HepG2 (cell line): ENCODE results near the gene NTN3. TPM values are rescaled to one million over a fixed set of nuclear protein-coding genes. Genes with fewer than 3 reads are reported as not detected.

Experiments
- ATAC-seq: fragments of 200-7000 bp; cut with Tn5 transposase; 3 replicates; pipeline ENCODE4 v1.9.1; 2020; ENCODE audit warnings: mild to moderate bottlenecking, moderate library complexity
- BruUV-seq: library from RNA; stranded (reverse); fragments of 400-500 nt; replicated peaks from 2 replicates; lab custom pipeline; 2021; lab: Mats Ljungman, UMichigan
- CTCF ChIA-PET: fragments of 300-600 bp; formaldehyde crosslinking; extraction: SDS; loops from one replicate; lab custom pipeline; 2021; ENCODE audit warnings: low total read pairs, inconsistent platforms, low intra/inter-chr PET ratio; lab: Yijun Ruan, JAX
- POLR2A ChIA-PET: fragments of 350-600 bp; sonication (Branson Sonifier 250); formaldehyde crosslinking; loops from one replicate; lab custom pipeline; 2020; ENCODE audit warnings: antibody characterized with exemption, inconsistent platforms; lab: Yijun Ruan, JAX
- DNase-seq: peaks from one replicate; pipeline ENCODE4 v3.0.0-alpha.2; 2015; ENCODE audit warnings: low spot score
- FAIRE-seq: peaks from 3 replicates; lab custom pipeline; 2011; peaks lifted over from hg19 to GRCh38; lab: Jason Lieb, UNC
- H2AFZ ChIP-seq: one replicate; pipeline ENCODE4 v1.6.1; 2011; ENCODE audit warnings: low read length, inconsistent platforms
- H3K27ac ChIP-seq: fragments of 300-600 bp; 3 replicates; pipeline ENCODE4 v1.8.0; 2011; ENCODE audit warnings: mixed run types, mild to moderate bottlenecking, mixed read lengths, low read length, inconsistent platforms; ENCODE audit not compliant: insufficient read depth; ENCODE audit errors: extremely low read length
- H3K27me3 ChIP-seq, 2 experiments: fragments of 200-600 bp in 1 of 2; 2 replicates in 1 of 2; 3 replicates in 1 of 2; pipeline versions ENCODE4 v1.6.0 to v1.8.0; 2011; ENCODE audit warnings: low read length in 2 of 2, mild to moderate bottlenecking in 2 of 2, moderate library complexity in 2 of 2, inconsistent platforms in 1 of 2; ENCODE audit not compliant: insufficient read depth in 2 of 2, control insufficient read depth in 1 of 2
- H3K36me3 ChIP-seq, 2 experiments: fragments of 200-600 bp in 1 of 2; replicated peaks in 1 of 2; 2 replicates in 1 of 2; 3 replicates in 1 of 2; pipeline versions ENCODE4 v1.5.1 to v1.8.0; 2011; ENCODE audit warnings: low read length in 2 of 2, inconsistent platforms in 1 of 2; ENCODE audit not compliant: insufficient read depth in 2 of 2, control insufficient read depth in 1 of 2
- H3K4me1 ChIP-seq: 2 replicates; pipeline ENCODE4 v1.5.1; 2012; ENCODE audit warnings: low read length, inconsistent platforms; ENCODE audit not compliant: insufficient read depth
- H3K4me2 ChIP-seq: 2 replicates; pipeline ENCODE4 v1.6.0; 2011; ENCODE audit warnings: low read depth, low read length, inconsistent platforms
- H3K4me3 ChIP-seq, 3 experiments: fragments of 200-600 bp in 1 of 3; sonication (generic), shearing (Covaris generic) in 1 of 3; replicated peaks in 1 of 3; 2 replicates each; pipeline ENCODE4 v1.5.1; 2011 to 2016; ENCODE audit warnings: low read length in 3 of 3, inconsistent platforms in 2 of 3, low read depth in 2 of 3, mild to moderate bottlenecking in 2 of 3, control low read depth in 1 of 3, mixed read lengths in 1 of 3; ENCODE audit not compliant: insufficient read depth in 1 of 3
- H3K79me2 ChIP-seq: one replicate; pipeline ENCODE4 v1.6.1; 2011; ENCODE audit warnings: low read length, inconsistent platforms; ENCODE audit not compliant: insufficient read depth
- H3K9ac ChIP-seq: 2 replicates; pipeline ENCODE4 v1.6.0; 2011; ENCODE audit warnings: mild to moderate bottlenecking, low read depth, low read length, inconsistent platforms; ENCODE audit not compliant: insufficient read depth
- H3K9me3 ChIP-seq: 2 replicates; pipeline ENCODE4 v1.5.1; 2012; ENCODE audit warnings: mild to moderate bottlenecking, low read length
- H4K20me1 ChIP-seq: 2 replicates; pipeline ENCODE4 v1.6.0; 2011; ENCODE audit warnings: inconsistent platforms, mild to moderate bottlenecking, low read length, moderate library complexity; ENCODE audit not compliant: insufficient read depth
- ATF7-NPFF ChIP-seq: sonication (generic); formaldehyde crosslinking; IDR thresholded peaks from 2 replicates; pipeline ENCODE4 v1.8.1; 2023; ENCODE audit warnings: mild to moderate bottlenecking, low read depth, missing genetic modification reagents, moderate library complexity
- BRD4 ChIP-seq: sonication (generic); formaldehyde crosslinking; IDR thresholded peaks from 2 replicates; pipeline ENCODE4 v1.4.0; 2020; ENCODE audit warnings: missing genetic modification reagents
- ESRRA ChIP-seq: sonication (generic); formaldehyde crosslinking; IDR thresholded peaks from 2 replicates; pipeline ENCODE4 v1.5.1; 2020; ENCODE audit warnings: mild to moderate bottlenecking, low read depth, missing genetic modification reagents
- FOXA3 ChIP-seq: IDR thresholded peaks from 2 replicates; pipeline ENCODE4 v1.6.1; 2016; ENCODE audit warnings: missing genetic modification reagents, missing compliant biosample characterization
- GABPB1 ChIP-seq: IDR thresholded peaks from 2 replicates; pipeline ENCODE4 v1.6.1; 2016; ENCODE audit warnings: mild to moderate bottlenecking, missing genetic modification reagents, moderate library complexity, missing compliant biosample characterization
- GATAD1 ChIP-seq: IDR thresholded peaks from 2 replicates; pipeline ENCODE4 v1.6.1; 2016; ENCODE audit warnings: missing genetic modification reagents, missing compliant biosample characterization
- GLI4 ChIP-seq: sonication (generic); formaldehyde crosslinking; IDR thresholded peaks from 2 replicates; pipeline ENCODE4 v1.5.1; 2020; ENCODE audit warnings: missing genetic modification reagents, mild to moderate bottlenecking, moderate library complexity, borderline replicate concordance
- NFE2L1 ChIP-seq: sonication (generic); formaldehyde crosslinking; IDR thresholded peaks from 2 replicates; pipeline ENCODE4 v1.4.0; 2020; ENCODE audit warnings: missing genetic modification reagents, mild to moderate bottlenecking, borderline replicate concordance
- NFIC ChIP-seq: IDR thresholded peaks from 2 replicates; pipeline ENCODE4 v1.6.1; 2012; ENCODE audit warnings: mild to moderate bottlenecking, low read length, inconsistent platforms
- RCOR2 ChIP-seq: IDR thresholded peaks from 2 replicates; pipeline ENCODE4 v1.6.1; 2016; ENCODE audit warnings: missing biosample characterization, missing genetic modification reagents
- SMC3 ChIP-seq: IDR thresholded peaks from 2 replicates; pipeline ENCODE4 v1.6.1; 2011; ENCODE audit warnings: low read length, improper control_type of control experiment
- SPEN ChIP-seq: sonication (generic); formaldehyde crosslinking; IDR thresholded peaks from 2 replicates; pipeline ENCODE4 v1.5.1; 2020; ENCODE audit warnings: low read depth, mild to moderate bottlenecking, missing genetic modification reagents
- THAP11 ChIP-seq: IDR thresholded peaks from 2 replicates; pipeline ENCODE4 v1.6.1; 2016; ENCODE audit warnings: missing biosample characterization, missing genetic modification reagents
- ZNF282 ChIP-seq: fragments of 450-650 bp; IDR thresholded peaks from 2 replicates; pipeline ENCODE4 v1.6.1; 2018; ENCODE audit not compliant: partially characterized antibody
- ZNF432 ChIP-seq: sonication (generic); formaldehyde crosslinking; IDR thresholded peaks from 2 replicates; pipeline ENCODE4 v1.5.0; 2020; ENCODE audit warnings: missing genetic modification reagents, mild to moderate bottlenecking, borderline replicate concordance
- ZNF501 ChIP-seq: sonication (generic); formaldehyde crosslinking; IDR thresholded peaks from 2 replicates; pipeline ENCODE4 v1.5.1; 2020; ENCODE audit warnings: mild to moderate bottlenecking, moderate library complexity, missing genetic modification reagents
- ZNF556 ChIP-seq: sonication (generic); formaldehyde crosslinking; IDR thresholded peaks from 2 replicates; pipeline ENCODE4 v1.4.0; 2020; ENCODE audit warnings: mild to moderate bottlenecking, missing genetic modification reagents, borderline replicate concordance
- ZNF572 ChIP-seq: sonication (generic); formaldehyde crosslinking; IDR thresholded peaks from 2 replicates; pipeline ENCODE4 v1.5.1; 2020; ENCODE audit warnings: mild to moderate bottlenecking, missing genetic modification reagents
- ZNF639 ChIP-seq: conservative IDR thresholded peaks from 2 replicates; pipeline ENCODE4 v1.6.1; 2018; ENCODE audit warnings: missing genetic modification reagents
- WGBS: methylation state at CpG from one replicate; pipeline ENCODE4 v1.1.6; 2017; ENCODE audit warnings: low lambda C conversion rate; 5-methylcytosine and 5-hydroxymethylcytosine counted together
- in situ Hi-C: cut with HindIII; loops from 2 replicates; pipeline ENCODE4 v1.10.0; 2017; ENCODE audit warnings: low pct_unique_long_range_greater_than_20kb; ENCODE audit not compliant: extremely low pct_ligation_motif_present
- intact Hi-C: fragments of 100-400 bp; cut with micrococcal nuclease; formaldehyde crosslinking; loops from one replicate; pipeline ENCODE4 v1.10.0; 2022; ENCODE audit not compliant: unreplicated experiment
- polyA plus RNA-seq, 8 experiments: library from polyadenylated mRNA; depleted of rRNA in 3 of 8; stranded (reverse) in 7 of 8; unstranded in 1 of 8; fragments of >200 nt; fragmentation: Illumina TruSeq in 4 of 8; extraction: Trizol in 4 of 8; gene quantifications; 2 replicates each; pipeline versions ENCODE4 v1.2.1 to v1.2.3, GENCODE V29; 2011 to 2016; ENCODE audit warnings: low read depth in 4 of 8, missing spikeins in 1 of 8, mixed read lengths in 1 of 8; ENCODE audit not compliant: insufficient read depth in 1 of 8
- total RNA-seq, 5 experiments: library from RNA; depleted of rRNA; stranded (reverse); fragments of >200 nt; fragmentation: Illumina TruSeq; extraction: Trizol; gene quantifications; 2 replicates each; pipeline ENCODE4 v1.2.3, GENCODE V29; 2016; ENCODE audit warnings: low read depth in 1 of 5
- TF ChIP-seq, protein P1 (sequence below): sonication (generic); formaldehyde crosslinking; IDR thresholded peaks from 2 replicates; pipeline ENCODE4 v1.4.0; 2020; ENCODE audit warnings: missing genetic modification reagents
- TF ChIP-seq, protein P2 (sequence below): sonication (generic); formaldehyde crosslinking; conservative IDR thresholded peaks from 2 replicates; pipeline ENCODE4 v1.8.1; 2023; ENCODE audit warnings: missing genetic modification reagents

Gene NTN3
- total and polyA plus RNA-seq, 2 of the 13 experiments (the other 11 are each of a cell fraction or from before 2014, with no cell fraction given): 0.09 to 0.20 TPM

DNA sequence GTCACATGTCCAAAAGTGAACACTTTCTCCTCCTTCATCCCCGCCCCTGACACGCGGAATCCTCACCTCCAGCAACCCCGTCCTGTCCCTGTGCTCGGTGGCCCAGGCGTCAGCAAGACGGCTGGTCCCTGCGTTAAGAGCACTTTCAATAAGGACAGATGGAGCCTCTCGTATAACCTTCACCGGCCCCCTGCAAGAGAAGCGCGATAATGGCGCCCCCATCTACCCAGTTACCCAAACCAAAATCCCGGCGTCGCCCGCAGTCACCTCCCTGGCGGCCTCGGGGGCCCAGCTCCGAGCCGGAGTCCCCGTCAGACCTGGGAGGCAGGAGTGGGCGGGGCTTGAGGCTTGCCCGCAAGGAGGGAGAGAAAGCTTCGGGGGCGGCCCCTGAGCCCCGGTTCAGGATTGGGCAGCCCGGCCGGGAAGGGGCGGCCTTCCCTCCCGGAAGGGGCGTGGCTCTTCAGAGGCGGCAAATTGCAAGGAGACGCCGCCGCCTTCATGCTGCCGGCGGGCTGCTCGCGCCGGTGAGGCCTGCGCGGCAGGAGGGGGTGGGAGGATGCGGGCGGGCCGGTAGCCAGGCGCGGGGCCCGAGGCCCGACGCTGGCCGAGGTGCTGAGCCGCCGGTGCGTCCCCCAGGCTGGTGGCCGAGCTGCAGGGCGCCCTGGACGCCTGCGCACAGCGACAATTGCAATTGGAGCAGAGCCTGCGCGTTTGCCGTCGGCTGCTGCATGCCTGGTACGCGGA, 11.3 kb upstream of the NTN3 start, which contains the start of gene TEDC2:
TSS of gene TEDC2 (plus strand) at position 463 of the 744 bp plus-strand sequence. CDS start at position 499, 36 bp downstream.
- H3K79me2 ChIP-seq: no peaks in the 10 kb centered on the region
- WGBS: 0% methylated on average over 20 of the region's 66 CpGs
- peak within 1 kb of the TSS; percentile 78 for H3K27ac ChIP-seq
- H3K9me3 ChIP-seq: no peaks in the 10 kb centered on the region
- H3K4me1 ChIP-seq: peaks cover 24% of the 10 kb centered on the region
- ChIA-PET POLR2A (interaction anchor here (0.6 to 1.7 kb wide), 8 partner anchors 9 to 65 kb away, joined by 3 to 9 read pairs (median 4); partner anchors contain the start of genes NTN3 and TBC1D24), CTCF (no interaction called here)
- H4K20me1 ChIP-seq: no peaks in the 10 kb centered on the region
- H3K4me2 ChIP-seq: peak within 1 kb of the TSS; percentile 98
- peak within 1 kb of the TSS; percentile 72 for H3K9ac ChIP-seq
- DNase-seq (peak; percentile 92), ATAC-seq (peak; percentile 91), FAIRE-seq (peak; percentile 4)
- H3K27me3 ChIP-seq: no peaks in the 10 kb centered on the region
- BruUV-seq: no TSS peak
- H3K4me3 ChIP-seq: peak within 1 kb of the TSS; percentile 59 to 75 (median 65)
- H3K36me3 ChIP-seq: peaks cover 16 to 23% of the 10 kb centered on the region in 2 experiments; a peak in 4 of 5 replicates
- intact Hi-C loops (no loop called here), in situ Hi-C loops (no loop called here)
- H2AFZ ChIP-seq: no peak within 1 kb of the TSS
- peak; percentile 67; the same call in 1 of the 2 replicates for TF ChIP-seq THAP11 (CRISPR knock-in tag)
- TF ChIP-seq NFE2L1: no peak
- no peak for TF ChIP-seq GLI4 (CRISPR knock-in tag)
- peak; percentile 91 for TF ChIP-seq GABPB1
- no peak for TF ChIP-seq ZNF432 (CRISPR knock-in tag)
- TF ChIP-seq GATAD1: peak; percentile 88
- TF ChIP-seq SMC3: no peak
- TF ChIP-seq FOXA3: no peak
- no peak for TF ChIP-seq ATF7-NPFF (CRISPR knock-in tag)
- TF ChIP-seq ZNF572 (CRISPR knock-in tag): no peak; the same call in 1 of the 2 replicates
- no peak for TF ChIP-seq ZNF282
- no peak; the same call in 1 of the 2 replicates for TF ChIP-seq ZNF501 (CRISPR knock-in tag)
- peak; percentile 32; the same call in 1 of the 2 replicates for TF ChIP-seq SPEN (CRISPR knock-in tag)
- TF ChIP-seq ZNF639 (CRISPR knock-in tag): peak; percentile 66; the same call in 1 of the 2 replicates
- no peak for TF ChIP-seq RCOR2 (CRISPR knock-in tag)
- no peak for TF ChIP-seq BRD4
- TF ChIP-seq, protein P1, sequence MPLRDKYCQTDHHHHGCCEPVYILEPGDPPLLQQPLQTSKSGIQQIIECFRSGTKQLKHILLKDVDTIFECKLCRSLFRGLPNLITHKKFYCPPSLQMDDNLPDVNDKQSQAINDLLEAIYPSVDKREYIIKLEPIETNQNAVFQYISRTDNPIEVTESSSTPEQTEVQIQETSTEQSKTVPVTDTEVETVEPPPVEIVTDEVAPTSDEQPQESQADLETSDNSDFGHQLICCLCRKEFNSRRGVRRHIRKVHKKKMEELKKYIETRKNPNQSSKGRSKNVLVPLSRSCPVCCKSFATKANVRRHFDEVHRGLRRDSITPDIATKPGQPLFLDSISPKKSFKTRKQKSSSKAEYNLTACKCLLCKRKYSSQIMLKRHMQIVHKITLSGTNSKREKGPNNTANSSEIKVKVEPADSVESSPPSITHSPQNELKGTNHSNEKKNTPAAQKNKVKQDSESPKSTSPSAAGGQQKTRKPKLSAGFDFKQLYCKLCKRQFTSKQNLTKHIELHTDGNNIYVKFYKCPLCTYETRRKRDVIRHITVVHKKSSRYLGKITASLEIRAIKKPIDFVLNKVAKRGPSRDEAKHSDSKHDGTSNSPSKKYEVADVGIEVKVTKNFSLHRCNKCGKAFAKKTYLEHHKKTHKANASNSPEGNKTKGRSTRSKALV: 0 out of 2 replicates have a peak, but pooled peaks have one; percentile 27
- TF ChIP-seq, protein P2, sequence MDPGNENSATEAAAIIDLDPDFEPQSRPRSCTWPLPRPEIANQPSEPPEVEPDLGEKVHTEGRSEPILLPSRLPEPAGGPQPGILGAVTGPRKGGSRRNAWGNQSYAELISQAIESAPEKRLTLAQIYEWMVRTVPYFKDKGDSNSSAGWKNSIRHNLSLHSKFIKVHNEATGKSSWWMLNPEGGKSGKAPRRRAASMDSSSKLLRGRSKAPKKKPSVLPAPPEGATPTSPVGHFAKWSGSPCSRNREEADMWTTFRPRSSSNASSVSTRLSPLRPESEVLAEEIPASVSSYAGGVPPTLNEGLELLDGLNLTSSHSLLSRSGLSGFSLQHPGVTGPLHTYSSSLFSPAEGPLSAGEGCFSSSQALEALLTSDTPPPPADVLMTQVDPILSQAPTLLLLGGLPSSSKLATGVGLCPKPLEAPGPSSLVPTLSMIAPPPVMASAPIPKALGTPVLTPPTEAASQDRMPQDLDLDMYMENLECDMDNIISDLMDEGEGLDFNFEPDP: no peak
- 0 out of 2 replicates have a peak, but pooled peaks have one; percentile 38 for TF ChIP-seq ESRRA (CRISPR knock-in tag)
- no peak for TF ChIP-seq NFIC
- no peak for TF ChIP-seq ZNF556
